Aorta (tissue), 5 donors: Measurements from ENCODE around the gene B4GALT4. TPM values are rescaled to one million over a fixed set of nuclear protein-coding genes. Genes with fewer than 3 reads are reported as not detected.

Source experiments
- ATAC-seq: fragments of 200-7000 bp; cut with Tn5 transposase; one replicate; pipeline ENCODE4 v1.9.1; 2022; ENCODE audit warnings: moderate library complexity; ENCODE audit not compliant: low FRiP score
- DNase-seq, 2 donors: peaks; one replicate each; pipeline ENCODE4 v3.0.0-alpha.2; 2020
- H3K27ac ChIP-seq, 2 donors: one replicate each; pipeline ENCODE4 v1.5.1; 2013; ENCODE audit warnings: low read length in 2 of 2, mild to moderate bottlenecking in 2 of 2, moderate library complexity in 2 of 2, control low read depth in 1 of 2, inconsistent platforms in 1 of 2, low read depth in 1 of 2
- H3K27me3 ChIP-seq, 2 donors: one replicate each; pipeline ENCODE4 v1.6.1; 2013; ENCODE audit warnings: control low read depth in 1 of 2, low read length in 1 of 2, mild to moderate bottlenecking in 1 of 2, moderate library complexity in 1 of 2; ENCODE audit not compliant: insufficient read depth in 2 of 2, control insufficient read depth in 1 of 2
- H3K36me3 ChIP-seq, 2 donors: one replicate each; pipeline ENCODE4 v1.6.1; 2013; ENCODE audit warnings: control low read depth in 1 of 2, low read length in 1 of 2, mild to moderate bottlenecking in 1 of 2; ENCODE audit not compliant: insufficient read depth in 2 of 2, control insufficient read depth in 1 of 2
- H3K4me1 ChIP-seq, 2 donors: one replicate each; pipeline ENCODE4 v1.6.1; 2013; ENCODE audit warnings: low read length in 2 of 2, control low read depth in 1 of 2, mild to moderate bottlenecking in 1 of 2, moderate library complexity in 1 of 2; ENCODE audit not compliant: insufficient read depth in 2 of 2, control insufficient read depth in 1 of 2
- H3K4me3 ChIP-seq, 2 donors: one replicate each; pipeline ENCODE4 v1.5.1; 2013; ENCODE audit warnings: low read length in 2 of 2, control low read depth in 1 of 2, mild to moderate bottlenecking in 1 of 2
- H3K9me3 ChIP-seq: one replicate; pipeline ENCODE4 v1.6.1; 2013; ENCODE audit warnings: mild to moderate bottlenecking, low read length; ENCODE audit not compliant: control insufficient read depth
- WGBS, 2 donors: extraction: QIAGEN DNeasy Blood & Tissue Kit; methylation state at CpG; one replicate each; pipeline ENCODE4 v1.1.7; 2013; 5-methylcytosine and 5-hydroxymethylcytosine counted together
- intact Hi-C, 2 donors: fragments of 100-400 bp; cut with DNase I; formaldehyde crosslinking; loops; one replicate each; pipeline versions ENCODE4 v1.14.2 to v1.15.0; 2022
- polyA plus RNA-seq, 2 donors: library from polyadenylated mRNA; stranded (reverse); fragments of 200-250 nt; gene quantifications; one replicate each; pipeline ENCODE4 v1.2.3, GENCODE V29; 2013
- total RNA-seq, 2 donors: library from RNA; stranded (reverse); fragmentation: NEBNext Ultra II Directional; extraction: Animal tissue kit (Norgen Biotek cat#: 25700); gene quantifications; one replicate each; pipeline ENCODE4 v1.2.1, GENCODE V29; 2021
- donor health status: healthy with polysubstance abuse.
- donor health status: Bipolar disorder and iron deficiency.
- donor health status: DM: no; HTN: no; CAD: no.
- donor health status: DM: no; HTN: no; CAD: no.
- donor health status: DM: yes; HTN: yes; CAD: no.

The B4GALT4 gene
- total and polyA plus RNA-seq, 4 donors: 16.3 to 23.5 (median 22.4) TPM

DNA sequence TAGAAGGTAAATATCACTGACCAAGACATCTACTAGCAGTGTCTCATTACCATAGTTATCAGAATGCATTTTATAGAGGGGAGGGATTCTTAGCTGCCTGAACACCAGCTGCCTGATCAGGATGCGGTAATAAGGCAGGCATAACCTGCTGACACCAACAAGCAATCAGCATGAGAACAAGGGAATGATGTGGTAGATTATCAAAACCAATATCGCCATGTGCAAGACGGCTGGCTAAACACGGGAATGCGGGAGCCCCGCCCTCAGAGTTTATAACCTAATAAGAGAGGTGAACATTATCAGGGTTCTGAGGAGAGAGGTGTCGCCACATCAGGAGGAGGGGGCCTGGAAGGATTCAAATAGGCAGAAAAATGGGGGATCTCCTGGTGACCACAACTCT lies 20.5 kb downstream of the B4GALT4 start:
- no peaks in the 10 kb centered on the region for H3K27me3 ChIP-seq
- no peak for ATAC-seq
- intact Hi-C loops: no loop called here
- WGBS, 2 donors: 89 to 91% methylated on average over 7 of the region's 7 CpGs
- H3K9me3 ChIP-seq: no peaks in the 10 kb centered on the region
- peaks cover 10 to 18% of the 10 kb centered on the region in 2 donors for H3K36me3 ChIP-seq
- no peaks in the 10 kb centered on the region for H3K4me1 ChIP-seq
- no peak overlapping the region for H3K4me3 ChIP-seq
- DNase-seq: no peak
- H3K27ac ChIP-seq: no peak overlapping the region

GRCh38 chr3:119219069-119219468 lies 21.6 kb downstream of the B4GALT4 start:
- 93 to 95% methylated on average over 4 of the region's 4 CpGs for WGBS, 2 donors
- no peak for DNase-seq
- no peak overlapping the region for H3K27ac ChIP-seq
- no peaks in the 10 kb centered on the region for H3K4me1 ChIP-seq
- H3K27me3 ChIP-seq: no peaks in the 10 kb centered on the region
- no peaks in the 10 kb centered on the region for H3K9me3 ChIP-seq
- intact Hi-C loops: no loop called here
- ATAC-seq: no peak
- H3K36me3 ChIP-seq: peaks cover 10 to 20% of the 10 kb centered on the region in 2 donors
- H3K4me3 ChIP-seq: no peak overlapping the region

- WGBS, 2 donors: 93 to 94% methylated on average over 6 of the region's 6 CpGs
- Histone ChIP-seq H3K27me3 (no peaks in the 10 kb centered on the region), H3K27ac (no peak overlapping the region), H3K9me3 (no peaks in the 10 kb centered on the region), H3K4me1 (no peaks in the 10 kb centered on the region), H3K36me3 (peaks cover 4% of the 10 kb centered on the region in 2 donors), H3K4me3 (no peak overlapping the region)
- intact Hi-C loops: no loop called here
- ATAC-seq (no peak), DNase-seq (no peak)
Measured at GRCh38 chr3:119211803-119212202, 28.9 kb downstream of the B4GALT4 start.

- Histone ChIP-seq H3K27ac (no peak overlapping the region), H3K36me3 (peaks cover 4% of the 10 kb centered on the region in 2 donors), H3K27me3 (no peaks in the 10 kb centered on the region), H3K4me1 (no peaks in the 10 kb centered on the region), H3K9me3 (no peaks in the 10 kb centered on the region), H3K4me3 (no peak overlapping the region)
- ATAC-seq (no peak), DNase-seq (no peak)
- intact Hi-C loops: no loop called here
- 36% methylated on average over 4 of the region's 4 CpGs for WGBS, 2 donors
Measured at GRCh38 chr3:119211193-119211592, 29.5 kb downstream of the B4GALT4 start.

GRCh38 chr3:119207512-119207875 lies 33.2 kb downstream of the B4GALT4 start:
- H3K27ac ChIP-seq: no peak overlapping the region
- no peak for ATAC-seq
- intact Hi-C loops: no loop called here

GRCh38 chr3:119206611-119207511 lies 33.8 kb downstream of the B4GALT4 start:
- ATAC-seq: peak; percentile 56
- intact Hi-C loops: no loop called here

More at GRCh38 chr3:119207512-119207875, 33.2 kb downstream of the B4GALT4 start:
- Histone ChIP-seq H3K9me3 (no peaks in the 10 kb centered on the region), H3K36me3 (peaks cover 0 to 2% of the 10 kb centered on the region in 2 donors), H3K4me3 (no peak overlapping the region), H3K27me3 (no peaks in the 10 kb centered on the region), H3K4me1 (peaks cover 0 to 4% of the 10 kb centered on the region in 2 donors)
- no peak for DNase-seq
- 77 to 81% methylated on average over 3 of the region's 3 CpGs for WGBS, 2 donors

DNA sequence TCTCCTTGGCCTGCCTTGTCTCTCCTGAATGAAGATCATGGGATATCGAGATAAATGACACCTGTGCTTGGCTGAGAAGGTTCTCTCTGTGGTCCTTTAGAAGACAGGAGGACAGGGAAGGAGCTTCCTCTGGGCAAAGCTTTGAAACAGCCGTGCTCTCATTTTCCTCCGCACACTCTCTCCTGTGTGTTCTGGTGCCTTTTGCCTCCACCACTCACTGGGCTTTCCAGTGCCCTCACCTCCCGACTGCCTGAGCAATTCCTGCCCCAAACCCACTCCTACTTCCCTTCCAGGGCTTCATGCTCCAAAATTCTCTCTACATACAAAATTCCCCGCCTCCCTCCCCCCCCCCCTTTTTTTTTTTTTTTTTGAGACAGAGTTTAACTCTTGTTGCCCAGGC lies 35.0 kb downstream of the B4GALT4 start:
- Histone ChIP-seq H3K4me3 (no peak overlapping the region), H3K36me3 (no peaks in the 10 kb centered on the region), H3K27me3 (no peaks in the 10 kb centered on the region), H3K27ac (no peak overlapping the region), H3K9me3 (no peaks in the 10 kb centered on the region), H3K4me1 (peaks cover 0 to 4% of the 10 kb centered on the region in 2 donors)
- DNase-seq: no peak
- intact Hi-C loops: no loop called here
- 53 to 61% methylated on average over 4 to 5 of the region's 5 CpGs for WGBS, 2 donors
- no peak for ATAC-seq

More at GRCh38 chr3:119206611-119207511, 33.8 kb downstream of the B4GALT4 start:
- Histone ChIP-seq H3K36me3 (peaks cover 0 to 2% of the 10 kb centered on the region in 2 donors), H3K9me3 (no peaks in the 10 kb centered on the region), H3K27me3 (no peaks in the 10 kb centered on the region), H3K27ac (no peak overlapping the region), H3K4me1 (peaks cover 0 to 4% of the 10 kb centered on the region in 2 donors), H3K4me3 (no peak overlapping the region)
- no peak for DNase-seq
- WGBS, 2 donors: 77 to 78% methylated on average over 4 of the region's 4 CpGs

- Histone ChIP-seq H3K27ac (no peak overlapping the region), H3K36me3 (no peaks in the 10 kb centered on the region), H3K27me3 (no peaks in the 10 kb centered on the region), H3K4me3 (no peak overlapping the region), H3K4me1 (peaks cover 0 to 4% of the 10 kb centered on the region in 2 donors), H3K9me3 (no peaks in the 10 kb centered on the region)
- ATAC-seq (no peak), DNase-seq (no peak)
- WGBS, 2 donors: 18 to 19% methylated on average over 8 of the region's 8 CpGs
- intact Hi-C loops: no loop called here
Measured at GRCh38 chr3:119205209-119205608, 35.5 kb downstream of the B4GALT4 start.

- no peak overlapping the region for H3K4me3 ChIP-seq
- no peaks in the 10 kb centered on the region for H3K4me1 ChIP-seq
- intact Hi-C loops: no loop called here
- no peaks in the 10 kb centered on the region for H3K36me3 ChIP-seq
- no peak for DNase-seq
- no peak for ATAC-seq
- 71 to 89% methylated on average over 1 of the region's 1 CpG for WGBS, 2 donors
- no peaks in the 10 kb centered on the region for H3K9me3 ChIP-seq
- H3K27me3 ChIP-seq: no peaks in the 10 kb centered on the region
- no peak overlapping the region for H3K27ac ChIP-seq
Measured at GRCh38 chr3:119195911-119196310, 44.8 kb downstream of the B4GALT4 start.
